WTC11 (cell line): ENCODE measurements around the gene GIT1.

Source experiments
- ATF2 ChIP-seq: sonication (generic); formaldehyde crosslinking; IDR thresholded peaks from 2 replicates; pipeline ENCODE4 v1.8.1; 2022; ENCODE audit warnings: low read depth, missing genetic modification reagents, borderline replicate concordance
- CTCF ChIP-seq: fragments of 200-600 bp; IDR thresholded peaks from 2 replicates; pipeline ENCODE4 v1.8.0; 2022; ENCODE audit warnings: antibody characterized with exemption
- E2F5 ChIP-seq: sonication (generic); formaldehyde crosslinking; IDR thresholded peaks from 2 replicates; pipeline ENCODE4 v1.8.1; 2022; ENCODE audit warnings: mild to moderate bottlenecking, moderate library complexity, missing genetic modification reagents
- NR3C1 ChIP-seq: sonication (generic); formaldehyde crosslinking; conservative IDR thresholded peaks from 2 replicates; pipeline ENCODE4 v1.8.1; 2023; ENCODE audit warnings: low read depth, mild to moderate bottlenecking, missing genetic modification reagents
- SP1 ChIP-seq: sonication (generic); formaldehyde crosslinking; conservative IDR thresholded peaks from 2 replicates; pipeline ENCODE4 v1.8.1; 2022; ENCODE audit warnings: missing genetic modification reagents
- TP53 ChIP-seq: sonication (generic); formaldehyde crosslinking; IDR thresholded peaks from 2 replicates; pipeline ENCODE4 v1.8.1; 2023; ENCODE audit warnings: mild to moderate bottlenecking, missing genetic modification reagents
- TF ChIP-seq, protein P1 (sequence below): sonication (generic); formaldehyde crosslinking; IDR thresholded peaks from 2 replicates; pipeline ENCODE4 v1.8.0; 2022; ENCODE audit warnings: mild to moderate bottlenecking, missing genetic modification reagents

DNA sequence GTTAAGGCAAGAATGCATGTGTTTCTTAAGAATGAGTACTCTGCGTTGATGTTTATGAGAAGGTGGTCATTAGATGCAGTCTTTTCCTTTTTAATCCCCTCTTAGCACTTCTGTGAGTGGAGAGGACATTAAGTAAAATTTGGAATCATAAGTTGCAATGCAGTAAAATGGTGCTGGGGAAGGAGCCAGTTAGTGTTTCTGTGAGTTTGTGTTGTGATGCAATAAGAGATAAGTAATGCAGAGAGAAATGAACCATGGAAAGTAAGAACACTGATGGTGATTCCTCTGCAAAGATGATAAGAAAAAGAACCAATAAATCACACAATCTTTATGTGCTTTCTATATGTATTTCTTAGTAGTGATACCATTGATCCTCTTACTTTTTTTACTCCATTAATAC is 42.6 kb downstream of the GIT1 start:
- TF ChIP-seq SP1 (CRISPR knock-in tag) = no peak
- no peak for TF ChIP-seq E2F5 (CRISPR knock-in tag)
- no peak for TF ChIP-seq CTCF
- TF ChIP-seq, protein P1, sequence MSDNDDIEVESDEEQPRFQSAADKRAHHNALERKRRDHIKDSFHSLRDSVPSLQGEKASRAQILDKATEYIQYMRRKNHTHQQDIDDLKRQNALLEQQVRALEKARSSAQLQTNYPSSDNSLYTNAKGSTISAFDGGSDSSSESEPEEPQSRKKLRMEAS (CRISPR knock-in tag) = no peak
- TF ChIP-seq ATF2 (CRISPR knock-in tag) = no peak
- no peak for TF ChIP-seq TP53
- TF ChIP-seq NR3C1 = no peak
